Nephron progenitor cell (in vitro differentiated cells): ENCODE data around the gene SLC41A3.

Source experiments
- DNase-seq: peaks from one replicate; pipeline ENCODE4 v3.0.0; 2021
- H3K27ac Mint-ChIP-seq: 2 replicates; pipeline ENCODE4 v1.8.0; 2021; ENCODE audit warnings: mild to moderate bottlenecking, moderate library complexity, mixed read lengths
- H3K27me3 Mint-ChIP-seq: 2 replicates; pipeline ENCODE4 v1.8.0; 2021; ENCODE audit warnings: mild to moderate bottlenecking, low read depth, mixed read lengths; ENCODE audit not compliant: poor library complexity
- H3K36me3 Mint-ChIP-seq: 2 replicates; pipeline ENCODE4 v1.8.0; 2021; ENCODE audit warnings: low read depth, mixed read lengths
- H3K4me1 Mint-ChIP-seq: 2 replicates; pipeline ENCODE4 v1.8.0; 2021; ENCODE audit warnings: mixed read lengths
- H3K4me3 Mint-ChIP-seq: 2 replicates; pipeline ENCODE4 v1.8.0; 2021; ENCODE audit warnings: mild to moderate bottlenecking, moderate library complexity, mixed read lengths
- H3K9me3 Mint-ChIP-seq: 2 replicates; pipeline ENCODE4 v1.8.0; 2021; ENCODE audit warnings: mild to moderate bottlenecking, moderate library complexity, mixed read lengths
- CTCF ChIP-seq: fragments of 200-600 bp; sonication (generic); IDR thresholded peaks from 2 replicates; pipeline ENCODE4 v1.5.0; 2021; ENCODE audit warnings: antibody characterized with exemption

The SLC41A3 gene

GRCh38 chr3:126117786-126118185 lies 33.9 kb upstream of the SLC41A3 start:
- Mint-ChIP-seq H3K9me3 (no peaks in the 10 kb centered on the region), H3K27me3 (peaks cover 12% of the 10 kb centered on the region), H3K4me1 (peaks cover 2% of the 10 kb centered on the region), H3K4me3 (no peak overlapping the region), H3K27ac (no peak overlapping the region), H3K36me3 (no peaks in the 10 kb centered on the region)
- no peak for DNase-seq
- TF ChIP-seq CTCF, result no peak

- TF ChIP-seq CTCF, result no peak
- H3K36me3 Mint-ChIP-seq, result no peaks in the 10 kb centered on the region
- no peaks in the 10 kb centered on the region for H3K9me3 Mint-ChIP-seq
- H3K4me1 Mint-ChIP-seq, result no peaks in the 10 kb centered on the region
- H3K27ac Mint-ChIP-seq, result no peak overlapping the region
- H3K27me3 Mint-ChIP-seq, result peaks cover 12% of the 10 kb centered on the region
- H3K4me3 Mint-ChIP-seq, result no peak overlapping the region
- no peak for DNase-seq
Measured at GRCh38 chr3:126117212-126117611, 33.3 kb upstream of the SLC41A3 start.

- no peak for DNase-seq
- no peak for TF ChIP-seq CTCF
- Mint-ChIP-seq H3K27me3 (peaks cover 8% of the 10 kb centered on the region), H3K4me3 (no peak overlapping the region), H3K36me3 (no peaks in the 10 kb centered on the region), H3K27ac (no peak overlapping the region), H3K9me3 (no peaks in the 10 kb centered on the region), H3K4me1 (peaks cover 3% of the 10 kb centered on the region)
Measured at GRCh38 chr3:126116526-126116925, 32.6 kb upstream of the SLC41A3 start.

- no peak overlapping the region for H3K27ac Mint-ChIP-seq
- peaks cover 12% of the 10 kb centered on the region for H3K27me3 Mint-ChIP-seq
- no peaks in the 10 kb centered on the region for H3K36me3 Mint-ChIP-seq
- H3K4me3 Mint-ChIP-seq, result no peak overlapping the region
- peaks cover 7% of the 10 kb centered on the region for H3K4me1 Mint-ChIP-seq
- DNase-seq, result no peak
- no peak for TF ChIP-seq CTCF
- no peaks in the 10 kb centered on the region for H3K9me3 Mint-ChIP-seq
Measured at GRCh38 chr3:126114443-126115386, 30.8 kb upstream of the SLC41A3 start.

GRCh38 chr3:126113733-126114442 lies 30.0 kb upstream of the SLC41A3 start:
- H3K36me3 Mint-ChIP-seq, result no peaks in the 10 kb centered on the region
- peaks cover 7% of the 10 kb centered on the region for H3K4me1 Mint-ChIP-seq
- no peaks in the 10 kb centered on the region for H3K9me3 Mint-ChIP-seq
- DNase-seq, result peak; percentile 32
- peaks cover 8% of the 10 kb centered on the region for H3K27me3 Mint-ChIP-seq
- H3K4me3 Mint-ChIP-seq, result no peak overlapping the region
- no peak overlapping the region for H3K27ac Mint-ChIP-seq
- peak; percentile 44 for TF ChIP-seq CTCF
